Stimulated activated CD8-positive, alpha-beta memory T cell treated with anti-CD3 and anti-CD28 coated beads, Interleukin-12 subunit alpha, Interleukin-12 subunit beta, amount 100 ng/mL, for 24 hours (primary cell): Measurements from ENCODE around the gene NRG2.

ENCODE experiments used
- DNase-seq: peaks from one replicate; pipeline ENCODE4 v3.0.0-alpha.2; 2020; ENCODE audit errors: extremely low read depth

The NRG2 gene

DNA sequence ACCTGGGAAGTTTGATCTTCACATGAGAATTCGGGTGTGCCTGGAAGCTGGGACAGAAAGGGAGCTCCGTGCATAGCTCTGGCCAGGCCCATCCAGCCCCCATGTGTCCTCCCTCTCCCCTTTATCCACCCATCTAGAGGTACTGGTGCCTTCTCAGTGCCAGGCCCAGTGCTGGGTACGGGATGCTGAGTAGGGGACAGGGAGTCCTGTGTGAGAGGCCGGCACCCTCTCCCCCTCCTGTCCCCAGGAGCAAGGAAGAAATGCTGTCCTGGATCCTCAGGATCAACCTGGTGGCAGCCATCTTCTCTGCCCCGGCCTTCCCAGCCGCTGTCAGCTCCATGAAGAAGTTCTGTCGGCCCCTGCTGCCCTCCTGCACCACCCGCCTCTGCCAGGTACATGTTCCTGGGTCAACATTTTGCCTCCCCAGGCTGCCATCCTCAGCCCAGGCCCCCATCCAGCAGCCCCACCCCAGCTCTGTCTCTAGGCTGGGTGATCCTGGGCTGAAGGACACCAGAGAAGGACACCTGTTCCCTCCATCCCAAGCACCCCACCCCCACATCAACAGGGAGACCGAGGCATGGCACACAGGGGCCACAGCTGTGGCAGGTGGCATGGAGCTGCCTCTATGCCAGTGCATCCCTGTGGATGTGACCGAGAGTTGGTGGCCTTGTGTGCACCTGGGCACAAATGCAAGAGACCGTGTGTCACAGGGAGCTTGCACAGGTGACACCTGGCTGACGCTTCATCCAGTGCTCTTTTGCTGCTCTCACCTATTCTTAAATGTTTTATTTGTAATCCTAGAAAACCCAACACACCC, 204.5 kb downstream of the NRG2 start:
- no peak for DNase-seq

DNA sequence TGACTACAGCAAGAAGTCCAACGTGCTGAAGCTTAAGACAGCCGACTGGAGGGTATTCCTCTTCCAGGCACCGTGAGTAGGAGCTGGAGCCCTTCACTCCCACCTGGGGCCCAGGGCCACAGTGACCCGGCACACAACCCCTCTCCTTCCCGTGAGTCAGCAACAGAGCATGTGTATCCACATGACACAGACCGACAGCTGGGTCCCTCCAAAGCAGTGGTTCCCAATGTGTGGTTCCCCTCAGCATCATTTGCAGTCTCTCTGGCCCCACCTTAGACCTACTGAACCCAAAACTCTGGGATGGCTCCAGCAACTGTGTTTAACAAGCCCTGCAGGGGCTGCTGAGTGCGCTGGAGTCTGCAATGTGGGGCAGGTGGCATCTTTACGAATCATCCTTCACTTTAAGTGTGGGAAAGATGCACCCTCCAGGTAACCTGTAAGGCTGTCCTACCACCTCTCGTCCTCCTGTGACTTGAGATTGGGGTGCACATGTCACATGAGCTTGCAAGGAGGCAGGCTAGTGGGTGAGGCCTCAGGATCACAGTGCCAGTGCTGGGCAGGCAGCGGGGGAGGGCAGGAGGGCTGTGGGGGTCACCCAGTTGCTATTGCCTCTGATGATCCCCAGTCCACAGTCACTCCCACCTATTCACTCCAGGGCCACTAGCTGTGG, 205.3 kb downstream of the NRG2 start:
- no peak for DNase-seq

DNA sequence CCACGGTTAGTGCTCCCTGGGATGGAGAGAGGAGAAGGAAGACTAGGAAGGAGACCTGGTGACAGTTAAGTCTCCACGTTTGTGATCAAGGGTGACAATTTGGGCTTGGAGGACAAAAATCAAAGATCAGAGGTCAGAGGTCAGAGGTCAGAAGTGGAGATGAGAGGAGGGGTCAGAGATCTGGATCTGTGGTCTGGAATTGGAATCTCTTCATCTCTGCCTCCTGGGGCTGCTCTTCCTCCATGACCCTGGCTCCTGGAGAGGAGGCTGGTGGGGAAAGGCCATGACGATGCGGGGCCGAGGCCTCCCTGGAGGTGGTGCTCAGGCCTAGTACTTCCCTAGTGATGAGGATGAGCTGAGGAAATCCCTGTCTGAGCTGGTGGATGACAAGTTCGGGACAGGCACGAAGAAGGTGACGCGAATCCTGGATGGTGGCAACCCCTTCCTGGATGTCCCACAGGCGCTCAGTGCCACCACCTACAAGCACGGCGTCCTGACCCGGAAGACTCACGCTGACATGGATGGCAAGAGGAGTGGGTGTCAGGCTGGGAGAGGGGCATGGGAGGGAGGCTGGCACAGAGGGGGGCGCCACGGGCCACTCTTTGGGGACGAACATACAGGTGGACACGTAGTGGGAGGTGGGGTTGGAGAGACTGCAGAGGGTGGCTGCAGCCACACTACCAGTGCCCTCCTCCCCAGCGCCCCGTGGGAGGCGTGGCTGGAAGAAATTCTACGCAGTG, 206.5 kb downstream of the NRG2 start:
- DNase-seq, result no peak

DNA sequence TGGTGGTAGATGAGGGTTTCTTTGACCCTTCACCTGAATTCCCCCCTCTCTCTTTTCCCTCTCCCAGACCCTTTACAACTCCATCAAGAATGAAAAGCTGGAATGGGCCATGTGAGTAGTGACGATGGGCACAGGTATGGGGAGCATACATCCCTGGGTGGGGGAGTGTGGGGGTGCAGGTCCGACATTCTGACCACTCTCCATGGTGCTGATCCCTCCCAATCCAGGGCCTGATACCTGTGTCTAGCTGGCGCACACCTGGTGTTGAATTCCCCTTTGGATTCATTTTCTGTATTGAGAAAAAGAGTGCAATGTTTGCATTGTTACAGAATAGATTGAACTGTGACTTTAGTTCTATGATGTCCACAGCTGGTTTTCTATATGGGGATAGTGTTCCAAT, 207.4 kb downstream of the NRG2 start:
- no peak for DNase-seq

DNA sequence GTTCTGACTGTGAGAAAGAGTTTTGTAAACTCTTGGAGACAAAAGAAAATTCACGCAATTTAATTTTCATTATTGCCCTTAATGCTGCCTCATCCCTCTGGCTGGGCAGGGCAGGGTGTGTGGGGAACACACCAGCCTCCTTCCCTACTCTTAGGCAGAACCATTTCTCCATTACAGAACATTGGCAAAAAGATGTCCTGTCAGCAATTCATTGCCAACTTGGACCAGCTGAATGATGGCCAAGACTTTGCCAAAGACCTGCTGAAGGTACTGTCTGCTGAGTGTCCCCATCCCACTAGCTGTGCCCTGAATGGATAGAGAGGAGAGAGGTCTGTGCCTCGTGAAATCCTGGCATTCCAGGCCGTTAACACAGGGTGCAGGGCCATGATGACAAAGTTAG, 209.6 kb downstream of the NRG2 start:
- no peak for DNase-seq

DNA sequence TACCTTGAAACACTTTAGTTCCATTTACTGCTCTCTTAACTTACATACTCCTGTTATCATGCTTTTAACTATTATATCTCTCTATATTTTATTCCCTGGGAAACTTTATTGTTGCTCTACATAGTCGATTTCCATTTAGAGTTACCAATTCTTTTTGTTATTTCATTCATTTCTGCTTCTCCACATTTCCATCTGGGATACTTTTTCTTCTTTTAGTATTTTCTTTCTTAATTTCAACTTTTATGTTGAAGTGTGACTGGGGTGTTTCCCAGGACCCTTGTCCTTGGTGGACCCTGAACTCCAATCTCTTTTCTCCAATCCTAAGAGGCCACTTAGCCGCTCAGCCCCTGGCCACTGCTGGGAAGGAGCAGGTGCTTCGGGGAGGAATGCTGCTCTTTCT, 211.5 kb downstream of the NRG2 start:
- DNase-seq, result no peak

DNA sequence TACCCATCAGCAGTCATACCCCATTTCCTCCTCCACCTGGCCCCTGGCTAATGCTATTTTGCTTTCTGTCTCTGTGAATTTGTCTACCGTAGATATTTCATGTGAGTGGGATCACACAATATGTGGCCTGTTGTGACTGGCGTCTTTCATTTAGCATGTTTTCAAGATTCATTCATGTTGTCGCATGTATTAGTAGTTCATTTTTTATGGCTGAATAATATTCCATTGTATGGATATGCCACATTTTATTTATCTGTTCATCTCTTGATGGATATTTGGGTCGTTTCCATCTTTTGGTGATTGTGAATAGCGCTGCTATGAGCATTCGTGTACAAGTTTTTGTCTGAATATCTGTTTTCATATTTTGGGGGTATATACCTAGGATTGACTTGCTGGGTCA, 213.6 kb downstream of the NRG2 start:
- no peak for DNase-seq

DNA sequence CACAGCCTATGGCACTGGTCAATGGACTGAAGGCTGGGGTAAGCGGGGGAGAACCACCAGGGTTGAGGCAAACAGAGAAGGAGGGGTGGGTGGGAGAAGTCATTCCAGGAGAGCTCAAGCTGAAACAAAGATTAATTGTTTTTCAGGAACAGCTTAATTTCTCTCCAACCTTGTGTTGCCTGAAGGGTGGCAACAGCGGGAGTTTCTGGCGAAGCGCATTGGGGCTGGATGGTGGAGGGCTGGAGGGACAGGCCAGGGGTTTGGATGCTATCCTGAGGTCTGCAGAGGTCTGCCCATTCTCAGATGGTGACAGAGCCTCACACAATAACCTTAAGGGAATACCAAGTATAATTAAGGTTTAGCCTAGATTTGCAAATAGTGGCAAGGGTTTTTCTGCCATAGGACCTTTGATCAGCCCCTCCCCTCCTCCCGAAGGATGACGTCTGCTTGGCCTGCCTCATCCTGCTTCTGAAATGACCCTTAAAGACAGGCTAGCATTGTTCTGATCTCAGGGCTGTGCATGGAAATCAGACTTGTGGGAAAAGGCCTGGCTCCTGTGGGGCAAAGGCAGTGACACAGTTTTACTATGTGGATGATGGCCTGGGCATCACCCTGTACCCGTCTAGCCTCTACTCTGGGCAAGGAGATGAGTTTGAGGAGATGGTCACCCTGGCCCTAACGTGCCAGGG, 214.7 kb downstream of the NRG2 start:
- DNase-seq, result no peak

DNA sequence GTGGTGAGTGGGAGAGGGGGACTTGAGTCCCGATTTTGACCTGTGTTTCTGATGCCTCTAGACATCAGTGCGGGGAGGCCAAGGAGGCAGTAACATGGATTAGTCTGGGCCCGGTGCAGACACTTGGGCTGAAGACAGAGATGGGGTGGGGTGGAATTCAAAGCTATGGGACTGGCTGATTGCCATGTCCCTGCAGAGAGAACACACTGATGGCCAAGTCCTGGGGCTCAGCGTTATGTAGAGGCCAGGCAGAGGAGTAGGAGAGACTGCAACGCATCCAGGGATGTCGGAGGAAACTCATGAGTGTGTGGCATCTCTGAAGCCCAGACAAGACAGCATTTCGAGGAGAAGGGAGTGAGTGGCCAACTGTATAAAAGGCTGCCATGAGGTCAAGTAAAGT, 217.4 kb downstream of the NRG2 start:
- DNase-seq, result no peak

DNA sequence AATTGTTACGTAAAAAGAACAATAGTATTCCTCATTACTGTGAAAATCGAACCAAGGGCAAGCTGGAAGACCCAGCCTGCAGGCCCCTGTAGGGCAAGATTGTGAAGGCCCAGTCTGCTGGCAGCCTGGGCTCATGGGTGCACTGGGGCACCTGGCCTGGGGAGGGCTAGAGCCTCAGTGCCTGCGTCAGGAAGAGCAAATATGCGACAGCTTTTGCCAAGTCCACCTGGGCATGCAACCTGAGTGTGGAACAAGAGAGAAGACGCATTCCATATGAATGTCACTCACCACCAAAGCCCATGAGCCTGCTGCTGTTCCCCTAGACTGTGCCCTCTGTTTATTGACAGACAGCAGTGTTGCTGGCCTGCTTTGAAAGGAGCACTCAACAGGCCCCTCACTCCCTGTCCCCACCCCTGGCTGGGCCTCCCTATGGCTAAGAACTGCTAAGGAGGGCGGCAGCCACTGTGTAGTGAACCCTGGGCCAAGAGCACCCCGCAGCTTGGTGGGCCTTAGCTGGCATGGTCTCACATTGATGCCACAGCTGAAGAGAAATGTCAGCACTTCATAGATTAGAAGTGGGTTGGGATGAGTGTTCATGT, 219.2 kb downstream of the NRG2 start:
- no peak for DNase-seq

DNA sequence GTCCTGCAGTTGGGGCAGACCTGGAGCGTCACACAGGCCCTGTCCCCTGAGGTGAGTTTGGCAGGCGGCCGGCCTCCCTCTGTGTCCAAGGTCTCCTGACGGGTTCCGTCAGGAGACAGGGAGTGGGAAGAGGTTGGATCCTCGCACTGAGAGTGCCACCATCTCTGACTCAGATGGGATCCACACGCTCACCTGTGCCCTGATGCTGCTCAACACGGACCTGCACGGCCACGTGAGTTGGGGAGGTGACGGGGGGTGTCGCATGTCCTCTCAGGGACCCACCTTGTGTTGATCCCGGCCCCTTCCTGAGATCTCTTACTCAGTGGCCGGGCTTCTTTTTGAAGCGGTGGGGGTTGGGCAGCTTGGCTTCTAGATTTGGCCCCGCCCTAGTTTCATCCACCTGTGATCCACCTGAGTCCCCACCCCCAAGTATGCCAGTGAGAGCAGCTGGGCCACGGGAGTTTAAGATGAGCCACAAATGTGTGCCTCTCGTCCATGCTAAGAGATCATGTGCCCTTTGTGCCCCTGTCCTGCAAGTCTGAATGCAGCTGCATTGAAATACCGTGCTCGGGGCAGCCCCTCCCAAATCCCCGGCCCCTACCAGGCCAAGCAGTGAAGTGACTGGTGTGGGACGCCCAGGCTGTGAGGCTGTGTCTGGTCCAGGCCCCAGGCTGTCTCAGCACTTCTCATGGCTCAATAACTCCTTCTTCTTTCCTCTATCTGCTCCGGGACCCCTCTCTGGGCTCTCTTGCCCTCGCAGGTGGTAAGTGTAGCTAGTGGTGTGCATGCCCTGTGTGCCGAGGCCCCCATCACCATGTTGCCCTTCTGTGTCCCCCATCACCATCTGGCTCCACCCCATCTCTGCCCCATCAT, 220.3 kb downstream of the NRG2 start:
- DNase-seq, result no peak

DNA sequence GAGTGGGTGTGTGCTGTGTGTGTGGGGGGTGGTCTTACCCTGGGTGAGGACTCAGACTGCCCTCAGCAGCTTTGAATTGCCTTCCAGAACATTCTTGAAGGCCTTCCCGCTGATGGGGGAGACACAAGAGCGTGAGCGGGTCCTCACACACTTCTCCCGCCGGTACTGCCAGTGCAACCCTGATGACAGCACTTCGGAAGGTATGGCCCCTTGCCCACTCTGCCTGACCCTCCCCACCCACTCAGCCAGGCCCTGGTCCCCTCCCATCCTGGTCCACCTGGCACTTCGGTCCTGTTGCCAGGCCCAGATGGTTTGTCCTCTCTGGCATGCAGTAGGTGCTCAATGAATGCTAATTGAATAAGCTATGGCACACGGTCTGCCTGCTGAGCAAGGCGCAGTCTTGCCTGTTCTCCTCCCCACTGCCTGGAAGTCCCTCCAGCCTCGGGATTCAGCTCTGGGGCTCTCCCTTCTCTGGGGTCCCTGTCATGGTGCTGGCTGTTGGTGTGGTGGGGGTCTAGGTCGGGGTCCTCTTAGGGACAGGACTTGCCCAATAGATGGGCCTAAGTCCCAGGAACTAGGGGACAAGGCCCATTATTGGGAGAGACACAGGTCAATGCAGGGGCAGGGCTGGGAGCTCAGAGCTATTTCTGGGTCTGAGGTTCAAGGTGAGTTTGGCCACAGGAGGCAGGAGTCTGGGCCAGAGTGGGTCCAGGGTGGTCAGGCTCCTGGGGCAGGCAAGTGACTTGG, 221.1 kb downstream of the NRG2 start:
- DNase-seq, result no peak

DNA sequence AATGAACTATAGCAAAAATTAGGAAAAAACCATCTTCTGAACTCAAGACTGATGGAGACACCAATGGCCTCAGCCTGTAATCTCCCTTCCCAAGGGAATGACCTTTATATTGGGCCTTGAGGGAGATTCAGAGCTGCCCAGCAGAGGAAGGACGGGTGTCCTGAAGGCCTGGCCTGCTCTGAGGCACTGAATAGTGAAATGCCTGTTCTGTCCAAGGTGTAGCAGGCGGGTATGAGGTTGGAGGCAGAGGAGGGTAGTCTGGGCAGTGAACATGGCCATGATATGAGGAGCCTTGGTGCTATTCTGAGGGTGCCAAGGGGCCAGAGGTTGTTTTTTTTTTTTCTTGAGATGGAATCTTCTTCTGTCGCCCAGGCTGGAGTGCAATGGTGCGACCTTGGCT, 222.5 kb downstream of the NRG2 start:
- DNase-seq, result no peak

DNA sequence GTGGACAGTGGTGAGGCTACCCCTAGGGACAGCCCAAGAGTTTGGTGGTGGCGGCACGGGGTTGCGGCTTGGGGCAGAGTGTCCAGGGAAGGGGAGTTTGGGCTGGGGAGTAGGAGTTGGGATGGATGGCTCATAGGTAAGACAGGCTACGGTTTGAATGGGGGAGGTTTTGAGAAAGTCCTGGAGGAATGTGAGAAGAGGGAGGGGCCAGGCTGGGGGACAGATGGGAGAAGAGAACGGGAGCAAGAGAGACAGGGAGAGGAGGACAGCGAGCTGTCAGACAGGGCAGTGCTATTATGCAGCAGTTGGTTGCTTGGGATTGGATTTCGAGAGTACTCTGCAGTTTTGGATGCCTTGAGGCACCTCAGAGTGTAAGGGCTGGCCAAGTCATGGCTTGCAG, 223.0 kb downstream of the NRG2 start:
- no peak for DNase-seq

DNA sequence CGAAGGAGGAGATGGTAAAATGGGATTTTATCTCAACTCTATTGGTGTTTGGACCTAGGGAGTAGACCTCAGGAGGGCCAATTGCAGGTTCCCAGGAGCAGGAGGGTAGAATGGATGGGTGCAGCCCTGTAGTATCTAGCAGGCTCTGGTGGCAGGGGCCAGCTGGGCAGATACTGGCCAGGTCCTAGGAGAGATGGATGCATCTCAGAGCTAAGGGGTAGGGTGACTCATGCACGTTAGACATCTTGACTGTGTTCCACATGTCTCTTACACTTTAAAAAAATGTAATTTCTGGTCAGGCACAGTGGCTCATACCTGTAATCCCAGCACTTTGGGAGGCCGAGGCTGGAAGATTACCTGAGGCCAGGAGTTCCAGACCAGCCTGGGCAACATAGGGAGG, 225.1 kb downstream of the NRG2 start:
- no peak for DNase-seq

DNA sequence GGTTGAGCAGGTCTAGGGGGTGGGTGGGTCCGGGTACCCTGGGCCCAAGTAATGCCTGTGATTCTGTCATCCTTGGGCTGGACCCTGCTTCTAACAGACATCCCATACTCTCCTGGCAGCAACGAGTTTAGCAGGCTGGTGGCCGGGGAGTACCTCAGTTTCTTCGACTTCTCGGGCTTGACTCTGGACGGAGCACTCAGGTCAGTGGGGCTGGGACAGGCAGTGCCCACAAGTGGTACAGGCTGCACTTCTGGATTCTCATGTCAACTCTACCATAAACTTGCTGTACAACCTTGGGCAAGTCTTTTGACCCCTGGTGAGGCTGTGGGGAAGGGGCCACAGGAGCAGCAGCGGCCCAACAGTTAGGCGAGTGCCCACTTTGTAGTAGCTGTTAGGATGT, 225.7 kb downstream of the NRG2 start:
- no peak for DNase-seq

DNA sequence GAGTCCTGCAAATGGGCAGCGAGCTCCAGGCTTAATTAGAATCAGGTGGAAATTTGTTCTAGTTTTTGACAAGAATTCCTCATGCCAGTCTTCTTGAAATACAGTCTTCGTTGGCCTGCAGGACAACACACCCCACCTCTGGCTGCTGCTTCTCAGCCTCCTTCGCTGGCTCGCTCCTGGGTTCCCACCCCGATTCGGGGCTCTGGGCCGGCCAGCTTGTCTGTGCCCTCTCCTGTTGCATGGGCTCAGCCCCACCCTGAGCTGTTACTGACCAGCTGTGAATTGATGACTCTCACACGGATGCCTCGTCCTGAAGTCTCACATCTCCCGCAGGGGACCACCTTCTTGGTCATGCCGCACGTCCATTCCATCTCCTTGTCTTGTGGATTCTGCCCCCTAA, 226.5 kb downstream of the NRG2 start:
- DNase-seq, result no peak

DNA sequence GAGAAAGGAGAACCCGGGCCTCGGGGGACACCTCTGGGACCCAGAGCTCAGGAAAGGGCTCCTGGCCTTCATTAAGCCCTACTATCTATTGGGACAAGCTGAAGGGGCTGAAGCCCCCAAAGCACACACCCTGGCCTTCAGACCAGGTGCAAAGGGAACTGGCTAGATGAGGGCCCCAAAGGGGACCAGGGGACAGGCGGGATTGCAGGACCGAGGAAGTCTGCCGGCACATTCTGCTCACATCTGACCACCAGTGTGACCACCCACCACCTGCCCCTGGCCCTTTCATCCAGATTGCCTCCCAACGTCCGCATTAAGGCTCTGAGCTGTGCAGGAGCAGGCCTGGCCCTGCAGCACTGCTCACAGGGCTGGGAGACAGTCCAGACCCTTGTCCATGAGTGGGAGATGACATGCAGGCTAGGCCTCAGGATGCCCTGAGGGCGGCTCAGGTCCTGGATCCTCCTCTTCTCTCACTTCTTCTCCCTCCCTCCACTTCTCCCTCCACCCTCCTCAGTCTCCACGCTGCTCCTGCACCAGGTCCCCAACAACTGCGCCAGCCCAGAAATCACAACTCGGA, 228.3 kb downstream of the NRG2 start:
- DNase-seq, result no peak

DNA sequence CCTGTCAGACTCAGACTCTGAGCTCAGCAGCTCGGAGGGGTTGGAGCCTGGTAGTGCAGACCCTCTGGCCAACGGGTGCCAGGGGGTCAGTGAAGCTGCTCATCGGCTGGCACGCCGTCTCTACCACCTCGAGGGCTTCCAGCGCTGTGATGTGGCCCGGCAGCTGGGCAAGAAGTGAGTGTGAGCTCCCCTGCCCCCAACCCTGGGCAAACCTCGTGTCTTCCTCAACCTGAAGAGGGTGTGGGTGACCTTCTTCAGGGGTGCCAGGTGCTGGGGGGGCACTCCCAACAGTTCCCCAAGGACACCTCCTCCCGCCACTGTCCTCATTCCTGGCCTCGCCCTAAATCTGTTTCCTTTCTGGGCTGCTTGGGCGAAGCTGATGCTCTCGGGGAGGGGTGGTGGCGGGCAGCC, 228.9 kb downstream of the NRG2 start:
- no peak for DNase-seq
